ENCODE data around the gene OS9.

The OS9 gene

GRCh38 chr12:57765698-57766463 is 71.9 kb downstream of the OS9 start:
- in situ Hi-C loops (cut with MboI; ENCODE audit: low sequenced_read_pairs) = no loop called here

GRCh38 chr12:57766464-57767304 is 72.8 kb downstream of the OS9 start, which contains the start of gene CYP27B1:
Gene CYP27B1, minus strand, starts transcription at chr12:57767078. Its CDS starts 37 bp downstream, at chr12:57767041.
- in situ Hi-C loops (cut with MboI; ENCODE audit: low sequenced_read_pairs) = no loop called here

- in situ Hi-C loops (cut with MboI; ENCODE audit: low sequenced_read_pairs) = no loop called here
Measured at GRCh38 chr12:57767305-57767698, 73.4 kb downstream of the OS9 start.

GRCh38 chr12:57767876-57768275 is 73.9 kb downstream of the OS9 start:
- in situ Hi-C loops (cut with MboI; ENCODE audit: low sequenced_read_pairs) = no loop called here

GRCh38 chr12:57769594-57769993 is 75.7 kb downstream of the OS9 start:
- in situ Hi-C loops (cut with MboI; ENCODE audit: low sequenced_read_pairs) = no loop called here

GRCh38 chr12:57770734-57771133 is 76.8 kb downstream of the OS9 start:
- in situ Hi-C loops (cut with MboI; ENCODE audit: low sequenced_read_pairs) = no loop called here
